IMR-90 (cell line): Measurements from ENCODE around the gene CAMK2B. TPM values are rescaled to one million over a fixed set of nuclear protein-coding genes. Genes with fewer than 3 reads are reported as not detected.

ENCODE experiments used
- ATAC-seq: fragments of 200-7000 bp; cut with Tn5 transposase; 2 replicates; pipeline ENCODE4 v1.9.1; 2020; ENCODE audit warnings: low read depth, mild to moderate bottlenecking, moderate library complexity
- BruUV-seq: library from RNA; stranded (reverse); fragments of 400-500 nt; replicated peaks from 2 replicates; lab custom pipeline; 2021; lab: Mats Ljungman, UMichigan
- CTCF ChIA-PET: fragments of 300-600 bp; formaldehyde crosslinking; extraction: SDS; loops from one replicate; lab custom pipeline; 2021; ENCODE audit warnings: antibody characterized with exemption; lab: Yijun Ruan, JAX
- POLR2A ChIA-PET: fragments of 300-600 bp; sonication (Branson Sonifier 250); formaldehyde crosslinking; loops from one replicate; lab custom pipeline; 2022; ENCODE audit warnings: antibody characterized with exemption; ENCODE audit not compliant: unreplicated experiment; lab: Charles Lee
- DNase-seq: peaks from one replicate; pipeline ENCODE4 v3.0.0; 2013
- H2AFZ ChIP-seq: replicated peaks from 2 replicates; pipeline ENCODE3; 2013; ENCODE audit warnings: low read length, mild to moderate bottlenecking; ENCODE audit not compliant: poor library complexity
- H2AK5ac ChIP-seq: 2 replicates; pipeline ENCODE4 v1.6.1; 2013; ENCODE audit warnings: low read depth, low read length, inconsistent platforms
- H2AK9ac ChIP-seq: replicated peaks from 2 replicates; pipeline ENCODE3; 2013; ENCODE audit warnings: mild to moderate bottlenecking, low read depth, low read length, moderate library complexity; ENCODE audit not compliant: poor library complexity
- H2BK120ac ChIP-seq: 2 replicates; pipeline ENCODE4 v1.6.1; 2013; ENCODE audit warnings: low read depth, low read length, inconsistent platforms
- H2BK15ac ChIP-seq: 3 replicates; pipeline ENCODE4 v1.6.1; 2013; ENCODE audit warnings: low read depth, low read length, inconsistent platforms
- H2BK20ac ChIP-seq: 2 replicates; pipeline ENCODE4 v1.6.1; 2013; ENCODE audit warnings: low read depth, mild to moderate bottlenecking, inconsistent platforms, low read length, moderate library complexity
- H2BK5ac ChIP-seq: 2 replicates; pipeline ENCODE4 v1.6.1; 2013; ENCODE audit warnings: mild to moderate bottlenecking, low read depth, low read length, inconsistent platforms; ENCODE audit not compliant: poor library complexity, severe bottlenecking
- H3K14ac ChIP-seq: replicated peaks from 2 replicates; pipeline ENCODE4 v1.6.1; 2013; ENCODE audit warnings: low read depth, low read length, inconsistent platforms
- H3K18ac ChIP-seq: 2 replicates; pipeline ENCODE4 v1.6.1; 2013; ENCODE audit warnings: low read depth, low read length, control low read depth
- H3K23ac ChIP-seq: 2 replicates; pipeline ENCODE4 v1.6.1; 2013; ENCODE audit warnings: low read depth, low read length, inconsistent platforms
- H3K27ac ChIP-seq: 2 replicates; pipeline ENCODE4 v1.5.1; 2013; ENCODE audit warnings: mild to moderate bottlenecking, control low read depth, low read length; ENCODE audit not compliant: insufficient read depth
- H3K27me3 ChIP-seq: 2 replicates; pipeline ENCODE4 v1.6.1; 2013; ENCODE audit warnings: low read length; ENCODE audit not compliant: control insufficient read depth, insufficient read depth
- H3K36me3 ChIP-seq: 2 replicates; pipeline ENCODE4 v1.6.1; 2013; ENCODE audit warnings: low read length, mixed read lengths; ENCODE audit not compliant: control insufficient read depth, insufficient read depth
- H3K4ac ChIP-seq: 2 replicates; pipeline ENCODE4 v1.6.1; 2013; ENCODE audit warnings: low read depth, low read length, inconsistent platforms
- H3K4me1 ChIP-seq: 2 replicates; pipeline ENCODE4 v1.6.1; 2013; ENCODE audit warnings: low read length, mixed read lengths; ENCODE audit not compliant: control insufficient read depth, insufficient read depth
- H3K4me2 ChIP-seq: 2 replicates; pipeline ENCODE4 v1.6.1; 2013; ENCODE audit warnings: low read depth, mild to moderate bottlenecking, control low read depth, low read length, moderate library complexity
- H3K4me3 ChIP-seq: 2 replicates; pipeline ENCODE4 v1.5.1; 2013; ENCODE audit warnings: low read depth, mild to moderate bottlenecking, control low read depth, low read length, moderate library complexity; ENCODE audit not compliant: insufficient read depth
- H3K56ac ChIP-seq: 2 replicates; pipeline ENCODE4 v1.6.1; 2013; ENCODE audit warnings: low read length, inconsistent platforms; ENCODE audit not compliant: insufficient read depth; ENCODE audit errors: extremely low read depth
- H3K79me1 ChIP-seq, 2 experiments: 2 replicates each; pipeline ENCODE4 v1.6.1; 2013; ENCODE audit warnings: low read length in 2 of 2, inconsistent platforms in 1 of 2, low read depth in 1 of 2
- H3K9ac ChIP-seq: 2 replicates; pipeline ENCODE4 v1.6.1; 2013; ENCODE audit warnings: low read depth, low read length, control low read depth
- H3K9me1 ChIP-seq: 2 replicates; pipeline ENCODE4 v1.6.1; 2013; ENCODE audit warnings: low read length, inconsistent platforms; ENCODE audit not compliant: insufficient read depth
- H3K9me3 ChIP-seq: 2 replicates; pipeline ENCODE4 v1.6.1; 2013; ENCODE audit warnings: low read length; ENCODE audit not compliant: control insufficient read depth, insufficient read depth
- H4K20me1 ChIP-seq: 2 replicates; pipeline ENCODE4 v1.6.1; 2013; ENCODE audit warnings: low read length, inconsistent platforms; ENCODE audit not compliant: insufficient read depth
- H4K5ac ChIP-seq: 2 replicates; pipeline ENCODE4 v1.6.1; 2013; ENCODE audit warnings: mild to moderate bottlenecking, low read depth, low read length, control low read depth
- H4K8ac ChIP-seq, 2 experiments: 2 replicates each; pipeline ENCODE4 v1.6.1; 2013; ENCODE audit warnings: low read depth in 2 of 2, low read length in 2 of 2, control low read depth in 1 of 2, inconsistent platforms in 1 of 2
- H4K91ac ChIP-seq: 2 replicates; pipeline ENCODE4 v1.6.1; 2013; ENCODE audit warnings: low read depth, low read length, inconsistent platforms; ENCODE audit not compliant: insufficient read depth
- BHLHE40 ChIP-seq: fragments of 150-350 bp; IDR thresholded peaks from 2 replicates; pipeline ENCODE4 v1.6.1; 2016; ENCODE audit warnings: mild to moderate bottlenecking, low read depth, low read length
- CEBPB ChIP-seq: IDR thresholded peaks from 2 replicates; pipeline ENCODE4 v1.6.1; 2012; ENCODE audit warnings: low read depth, low read length, improper control_type of control experiment
- CHD1 ChIP-seq: IDR thresholded peaks from 2 replicates; pipeline ENCODE4 v1.6.1; 2012; ENCODE audit warnings: low read depth, low read length, improper control_type of control experiment
- FOS ChIP-seq: fragments of 150-350 bp; IDR thresholded peaks from 2 replicates; pipeline ENCODE4 v1.6.1; 2016; ENCODE audit warnings: low read depth, low read length
- MAFK ChIP-seq: IDR thresholded peaks from 2 replicates; pipeline ENCODE4 v1.6.1; 2012; ENCODE audit warnings: low read depth, low read length, improper control_type of control experiment
- MAZ ChIP-seq: IDR thresholded peaks from 2 replicates; pipeline ENCODE4 v1.6.1; 2012; ENCODE audit warnings: low read depth, mild to moderate bottlenecking, low read length, improper control_type of control experiment, moderate library complexity, borderline replicate concordance
- MXI1 ChIP-seq: IDR thresholded peaks from 2 replicates; pipeline ENCODE4 v1.6.1; 2012; ENCODE audit warnings: low read depth, mild to moderate bottlenecking, low read length, moderate library complexity, borderline replicate concordance
- NFE2L2 ChIP-seq: fragments of 150-350 bp; IDR thresholded peaks from 2 replicates; pipeline ENCODE4 v1.6.1; 2016; ENCODE audit warnings: low read depth, mild to moderate bottlenecking, low read length
- POLR2A ChIP-seq: IDR thresholded peaks from 2 replicates; pipeline ENCODE4 v1.6.1; 2012; ENCODE audit warnings: mild to moderate bottlenecking, low read depth, low read length
- RAD21 ChIP-seq: IDR thresholded peaks from 2 replicates; pipeline ENCODE4 v1.6.1; 2012; ENCODE audit warnings: low read length, improper control_type of control experiment
- RCOR1 ChIP-seq: IDR thresholded peaks from 2 replicates; pipeline ENCODE4 v1.6.1; 2012; ENCODE audit warnings: mild to moderate bottlenecking, low read length, improper control_type of control experiment; ENCODE audit not compliant: insufficient replicate concordance
- RFX5 ChIP-seq: IDR thresholded peaks from 2 replicates; pipeline ENCODE4 v1.8.0; 2012; ENCODE audit warnings: low read depth, mild to moderate bottlenecking, low read length, moderate library complexity
- SMC3 ChIP-seq: fragments of 150-350 bp; IDR thresholded peaks from 2 replicates; pipeline ENCODE4 v1.6.1; 2016; ENCODE audit warnings: low read depth, mild to moderate bottlenecking, antibody characterized with exemption, low read length, moderate library complexity
- USF2 ChIP-seq: fragments of 150-350 bp; IDR thresholded peaks from 2 replicates; pipeline ENCODE4 v1.6.1; 2017; ENCODE audit warnings: mild to moderate bottlenecking, antibody characterized with exemption, low read length, low read depth
- WGBS, 2 experiments: methylation state at CpG; one replicate each; pipeline versions ENCODE4 v1.1.5 to v1.1.7; 2013; ENCODE audit warnings: missing lambda C conversion rate in 2 of 2; ENCODE audit not compliant: insufficient read length in 1 of 2; ENCODE audit errors: extremely low coverage in 2 of 2; 5-methylcytosine and 5-hydroxymethylcytosine counted together
- dilution Hi-C: fragments of 300-500 bp; cut with HindIII; formaldehyde crosslinking; loops from one replicate; pipeline ENCODE4 v1.14.3; 2018; ENCODE audit warnings: low sequenced_read_pairs; ENCODE audit not compliant: unreplicated experiment
- in situ Hi-C: fragments of 300-500 bp; cut with MboI; formaldehyde crosslinking; loops from 3 replicates; pipeline ENCODE4 v1.14.3; 2019; ENCODE audit warnings: low sequenced_read_pairs, inconsistent platforms, mixed read lengths
- intact Hi-C: fragments of 100-400 bp; cut with micrococcal nuclease; formaldehyde crosslinking; loops from 2 replicates; pipeline ENCODE4 v1.10.0; 2022
- polyA plus RNA-seq, 3 experiments: library from polyadenylated mRNA; depleted of rRNA; stranded (reverse); fragments of >200 nt; gene quantifications; 2 replicates each; pipeline ENCODE4 v1.2.3, GENCODE V29; 2012; ENCODE audit warnings: low replicate concordance in 1 of 3
- total RNA-seq: library from RNA; depleted of rRNA; stranded (reverse); fragments of >200 nt; gene quantifications from 2 replicates; pipeline ENCODE4 v1.2.3, GENCODE V29; 2012
- TF ChIP-seq, protein P1 (sequence below): conservative IDR thresholded peaks from 2 replicates; pipeline ENCODE4 v1.5.1; 2012; ENCODE audit warnings: mild to moderate bottlenecking, low read depth, low read length, improper control_type of control experiment
- TF ChIP-seq, protein P2 (sequence below): fragments of 150-350 bp; IDR thresholded peaks from 2 replicates; pipeline ENCODE4 v1.6.1; 2016; ENCODE audit warnings: low read depth, mild to moderate bottlenecking, low read length, moderate library complexity, borderline replicate concordance

The CAMK2B gene
- total and polyA plus RNA-seq, 2 of the 4 experiments (the other 2 are of a cell fraction): 0.18 to 0.36 TPM

DNA sequence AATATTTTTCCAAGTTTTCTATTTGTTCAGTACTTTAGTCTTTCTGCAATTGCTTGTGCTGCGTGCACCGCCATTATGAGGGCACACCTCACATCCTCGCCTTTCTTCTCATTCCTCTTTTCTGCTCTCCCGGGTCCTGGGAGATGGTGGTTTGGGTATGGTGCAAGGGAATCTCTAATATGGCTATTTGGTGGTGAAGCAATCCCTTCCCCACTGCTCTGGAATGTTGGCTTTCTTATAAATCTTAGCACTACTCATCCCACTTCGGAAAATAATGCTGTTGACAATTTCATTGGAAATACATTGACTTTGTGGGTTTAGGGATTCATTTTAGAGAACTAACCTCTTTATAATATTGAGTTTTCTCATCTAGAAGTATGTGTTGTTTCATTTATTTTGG is 134.2 kb downstream of the CAMK2B start:
- Histone ChIP-seq H4K91ac (no peak overlapping the region), H2AFZ (no peak overlapping the region), H3K56ac (no peak overlapping the region), H3K9me3 (no peaks in the 10 kb centered on the region), H3K4me1 (no peaks in the 10 kb centered on the region), H3K36me3 (no peaks in the 10 kb centered on the region), H2BK120ac (no peak overlapping the region), H3K9me1 (no peaks in the 10 kb centered on the region), H3K79me1 (no peaks in the 10 kb centered on the region), H2BK20ac (no peak overlapping the region), H2AK9ac (no peak overlapping the region), H2BK5ac (no peak overlapping the region), H4K8ac (no peak overlapping the region), H4K5ac (no peak overlapping the region), H3K27ac (no peak overlapping the region), H2AK5ac (no peak overlapping the region), H2BK15ac (no peak overlapping the region), H3K27me3 (peaks cover 15% of the 10 kb centered on the region), H3K18ac (no peak overlapping the region), H3K14ac (no peak overlapping the region), H4K20me1 (no peaks in the 10 kb centered on the region), H3K4me3 (no peak overlapping the region), H3K4me2 (no peak overlapping the region), H3K4ac (no peak overlapping the region), H3K9ac (no peak overlapping the region), H3K23ac (no peak overlapping the region)
- ChIA-PET CTCF (no interaction called here), POLR2A (no interaction called here)
- intact Hi-C loops (no loop called here), dilution Hi-C loops (no loop called here), in situ Hi-C loops (loop anchor here (10.0 kb wide), 1 partner anchor 66 kb away; the partner anchor contains the start of gene POLD2)
- no peak for ATAC-seq
- no peak for DNase-seq
- no TSS peak for BruUV-seq
- TF ChIP-seq BHLHE40: no peak
- TF ChIP-seq RCOR1: no peak
- TF ChIP-seq CEBPB: no peak
- TF ChIP-seq NFE2L2: no peak
- TF ChIP-seq MAZ: no peak
- TF ChIP-seq, protein P1, sequence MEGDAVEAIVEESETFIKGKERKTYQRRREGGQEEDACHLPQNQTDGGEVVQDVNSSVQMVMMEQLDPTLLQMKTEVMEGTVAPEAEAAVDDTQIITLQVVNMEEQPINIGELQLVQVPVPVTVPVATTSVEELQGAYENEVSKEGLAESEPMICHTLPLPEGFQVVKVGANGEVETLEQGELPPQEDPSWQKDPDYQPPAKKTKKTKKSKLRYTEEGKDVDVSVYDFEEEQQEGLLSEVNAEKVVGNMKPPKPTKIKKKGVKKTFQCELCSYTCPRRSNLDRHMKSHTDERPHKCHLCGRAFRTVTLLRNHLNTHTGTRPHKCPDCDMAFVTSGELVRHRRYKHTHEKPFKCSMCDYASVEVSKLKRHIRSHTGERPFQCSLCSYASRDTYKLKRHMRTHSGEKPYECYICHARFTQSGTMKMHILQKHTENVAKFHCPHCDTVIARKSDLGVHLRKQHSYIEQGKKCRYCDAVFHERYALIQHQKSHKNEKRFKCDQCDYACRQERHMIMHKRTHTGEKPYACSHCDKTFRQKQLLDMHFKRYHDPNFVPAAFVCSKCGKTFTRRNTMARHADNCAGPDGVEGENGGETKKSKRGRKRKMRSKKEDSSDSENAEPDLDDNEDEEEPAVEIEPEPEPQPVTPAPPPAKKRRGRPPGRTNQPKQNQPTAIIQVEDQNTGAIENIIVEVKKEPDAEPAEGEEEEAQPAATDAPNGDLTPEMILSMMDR: no peak
- TF ChIP-seq CHD1: no peak
- TF ChIP-seq SMC3: no peak
- TF ChIP-seq RAD21: no peak
- TF ChIP-seq, protein P2, sequence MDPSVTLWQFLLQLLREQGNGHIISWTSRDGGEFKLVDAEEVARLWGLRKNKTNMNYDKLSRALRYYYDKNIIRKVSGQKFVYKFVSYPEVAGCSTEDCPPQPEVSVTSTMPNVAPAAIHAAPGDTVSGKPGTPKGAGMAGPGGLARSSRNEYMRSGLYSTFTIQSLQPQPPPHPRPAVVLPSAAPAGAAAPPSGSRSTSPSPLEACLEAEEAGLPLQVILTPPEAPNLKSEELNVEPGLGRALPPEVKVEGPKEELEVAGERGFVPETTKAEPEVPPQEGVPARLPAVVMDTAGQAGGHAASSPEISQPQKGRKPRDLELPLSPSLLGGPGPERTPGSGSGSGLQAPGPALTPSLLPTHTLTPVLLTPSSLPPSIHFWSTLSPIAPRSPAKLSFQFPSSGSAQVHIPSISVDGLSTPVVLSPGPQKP: no peak
- no peak for TF ChIP-seq MAFK
- no peak for TF ChIP-seq MXI1
- no peak for TF ChIP-seq POLR2A
- no peak for TF ChIP-seq FOS
- TF ChIP-seq RFX5: no peak
- no peak for TF ChIP-seq USF2
- WGBS, 2 experiments: no CpG with 5 or more reads among the region's 5 CpGs
